Endometrial microvascular endothelial cells (primary cell): Measurements from ENCODE around the gene NDUFS8. TPM values are rescaled to one million over a fixed set of nuclear protein-coding genes. Genes with fewer than 3 reads are reported as not detected.

Experiments
- in situ Hi-C: cut with HindIII; loops from 2 replicates; pipeline ENCODE4 v1.10.0; 2017; ENCODE audit warnings: low sequenced_read_pairs, low pct_unique_long_range_greater_than_20kb; ENCODE audit errors: inconsistent ontology term
- total RNA-seq: library from RNA; depleted of rRNA; stranded (reverse); fragments of >200 nt; gene quantifications from one replicate; pipeline ENCODE4 v1.2.3, GENCODE V29; 2015; ENCODE audit errors: inconsistent ontology term

NDUFS8 gene
- total RNA-seq, 1 donor from 2014 or later: 204 TPM

DNA sequence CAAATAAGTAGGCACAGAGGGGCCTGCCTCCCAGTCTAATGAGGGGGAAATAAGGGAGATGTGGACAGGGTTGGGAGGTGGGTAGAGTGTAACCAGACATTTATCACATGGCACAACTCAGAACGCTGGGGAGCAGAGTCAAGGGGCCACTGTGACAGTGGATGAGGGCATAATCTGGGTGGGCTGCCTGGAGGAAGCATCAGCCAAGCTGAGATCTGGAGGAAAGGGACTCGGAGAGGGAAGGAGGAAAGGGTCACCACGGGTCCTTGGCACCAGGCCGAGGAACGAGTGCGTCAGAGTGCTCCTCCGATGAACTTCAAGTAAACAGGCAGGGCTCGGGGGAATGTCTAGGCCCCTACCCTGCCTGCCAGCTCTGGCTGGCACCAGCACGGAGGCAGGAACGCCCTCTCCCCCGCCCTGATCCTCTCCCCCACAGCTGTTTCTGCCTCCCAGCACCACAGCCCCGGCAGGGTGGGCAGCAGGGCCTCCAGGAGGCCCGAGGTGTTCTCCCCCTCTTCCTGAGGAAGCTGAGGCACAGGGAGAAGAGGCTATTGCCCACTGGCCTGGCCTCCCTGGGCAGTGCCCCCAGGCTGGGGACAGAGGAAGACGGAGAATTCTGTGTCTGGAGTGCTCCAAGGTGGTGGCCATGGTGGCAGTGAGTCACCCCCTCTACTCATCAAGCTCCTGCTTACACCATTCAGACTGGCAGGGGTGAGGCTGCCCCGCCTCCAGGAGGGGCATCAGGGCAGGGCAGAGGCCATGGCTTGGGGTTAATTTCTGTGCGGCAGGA lies 16.1 kb upstream of the NDUFS8 start:
- in situ Hi-C loops: no loop called here

- in situ Hi-C loops: no loop called here
These were observed 15.5 kb upstream of the NDUFS8 start for GRCh38 chr11:68014947-68015447.

- in situ Hi-C loops: no loop called here
These were observed 15.0 kb upstream of the NDUFS8 start for GRCh38 chr11:68015467-68015866.

- in situ Hi-C loops: no loop called here
These were observed 14.1 kb upstream of the NDUFS8 start for GRCh38 chr11:68016161-68016903.

- in situ Hi-C loops: no loop called here
These were observed 13.3 kb upstream of the NDUFS8 start for GRCh38 chr11:68016904-68017817.

- in situ Hi-C loops: no loop called here
These were observed 12.3 kb upstream of the NDUFS8 start for GRCh38 chr11:68017980-68018729.

DNA sequence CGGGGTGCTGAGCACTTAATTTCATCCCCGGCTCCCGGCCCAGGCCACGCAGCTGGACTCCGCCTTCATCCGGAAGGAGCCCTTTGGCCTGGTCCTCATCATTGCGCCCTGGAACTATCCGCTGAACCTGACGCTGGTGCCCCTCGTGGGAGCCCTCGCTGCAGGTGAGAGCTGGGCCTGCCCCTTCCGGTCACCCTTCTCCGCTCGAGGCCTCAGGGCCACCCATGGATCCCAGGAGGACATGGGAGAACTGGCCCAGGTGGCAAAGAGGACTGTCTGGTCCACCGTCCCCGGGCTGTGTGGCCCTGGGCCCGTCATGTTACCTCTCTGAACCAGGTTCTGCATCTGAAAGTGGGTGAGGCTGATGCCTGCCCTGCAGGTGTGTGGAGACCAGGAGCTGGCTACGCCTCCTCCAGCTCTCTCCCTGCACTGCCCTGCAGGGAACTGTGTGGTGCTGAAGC lies 11.7 kb upstream of the NDUFS8 start:
- in situ Hi-C loops: no loop called here

- in situ Hi-C loops: no loop called here
These were observed 11.0 kb upstream of the NDUFS8 start for GRCh38 chr11:68019486-68019885.

DNA sequence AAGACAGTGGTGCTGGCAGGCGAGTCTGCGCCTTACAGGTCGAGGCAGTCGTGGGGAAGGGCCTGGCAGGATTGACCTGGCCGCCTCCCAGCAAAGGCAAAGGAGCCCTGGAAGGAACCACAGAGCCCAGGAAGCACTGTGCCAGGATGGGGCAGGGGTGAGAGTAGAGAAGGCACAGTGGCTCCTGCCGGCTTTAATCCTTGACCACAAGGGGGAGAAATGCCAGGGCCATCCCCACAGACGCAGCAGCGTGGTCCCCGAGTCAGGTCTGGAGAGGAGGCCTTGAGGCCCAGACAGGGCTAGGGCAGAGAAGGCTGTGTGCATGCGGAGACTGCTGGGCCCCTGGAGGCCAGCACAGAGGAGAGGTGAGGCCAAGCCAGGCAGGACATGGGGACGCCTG lies 9.9 kb upstream of the NDUFS8 start:
- in situ Hi-C loops: no loop called here

GRCh38 chr11:68021167-68021787 lies 9.2 kb upstream of the NDUFS8 start:
- in situ Hi-C loops: no loop called here

DNA sequence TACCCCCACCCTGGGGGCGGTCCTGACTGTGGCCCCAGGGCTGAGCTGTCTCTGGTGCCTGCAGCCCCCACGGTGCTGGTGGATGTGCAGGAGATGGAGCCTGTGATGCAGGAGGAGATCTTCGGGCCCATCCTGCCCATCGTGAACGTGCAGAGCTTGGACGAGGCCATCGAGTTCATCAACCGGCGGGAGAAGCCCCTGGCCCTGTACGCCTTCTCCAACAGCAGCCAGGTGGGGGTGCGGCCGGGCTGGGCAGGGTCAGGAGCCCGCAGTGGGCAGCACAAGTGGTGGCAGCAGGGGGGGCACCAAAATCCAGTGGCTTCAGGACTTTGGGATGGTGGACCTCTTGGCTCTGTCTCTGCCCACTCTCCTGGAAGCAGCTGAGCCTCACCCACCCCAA lies 8.0 kb upstream of the NDUFS8 start:
- in situ Hi-C loops: no loop called here

DNA sequence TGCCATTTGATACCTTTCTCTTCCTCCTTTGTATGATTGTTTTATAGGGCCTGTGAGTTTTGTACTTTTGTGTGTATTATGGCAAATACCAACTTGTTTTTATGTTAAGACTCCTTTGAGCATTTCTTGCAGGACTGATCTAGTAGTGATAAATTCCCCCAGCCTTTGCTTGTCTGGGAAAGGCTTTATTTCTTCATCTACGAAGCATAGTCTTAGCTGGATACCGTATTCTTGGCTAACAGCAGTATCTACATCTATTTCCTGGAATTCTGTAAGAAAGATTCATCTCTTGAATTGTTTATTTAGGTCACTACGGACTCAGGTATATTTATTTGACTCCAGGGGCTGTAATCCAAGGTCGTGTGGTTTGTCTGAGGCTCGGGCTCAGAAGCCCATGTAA lies 6.0 kb upstream of the NDUFS8 start:
- in situ Hi-C loops: no loop called here

DNA sequence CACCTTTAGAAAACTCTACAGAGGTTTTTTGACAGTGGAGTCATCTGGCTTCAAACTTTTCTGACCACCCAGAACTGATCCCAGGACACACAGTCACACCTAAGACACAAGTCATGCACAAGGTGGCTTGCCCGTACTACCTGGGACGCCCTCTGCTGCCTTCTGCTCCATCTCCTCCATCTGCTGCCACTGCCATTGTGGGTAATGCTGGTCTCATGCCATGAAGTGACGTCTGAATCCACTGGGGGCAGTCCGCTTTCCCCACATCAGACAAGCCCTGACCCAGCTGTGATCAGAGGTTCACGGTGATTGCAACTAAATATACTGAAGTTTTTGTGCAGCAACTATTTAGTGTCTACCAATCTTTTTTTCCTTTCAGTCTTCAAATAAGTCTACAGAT lies 5.4 kb upstream of the NDUFS8 start:
- in situ Hi-C loops: no loop called here

GRCh38 chr11:68026391-68027105 lies 3.9 kb upstream of the NDUFS8 start:
- in situ Hi-C loops: no loop called here

DNA sequence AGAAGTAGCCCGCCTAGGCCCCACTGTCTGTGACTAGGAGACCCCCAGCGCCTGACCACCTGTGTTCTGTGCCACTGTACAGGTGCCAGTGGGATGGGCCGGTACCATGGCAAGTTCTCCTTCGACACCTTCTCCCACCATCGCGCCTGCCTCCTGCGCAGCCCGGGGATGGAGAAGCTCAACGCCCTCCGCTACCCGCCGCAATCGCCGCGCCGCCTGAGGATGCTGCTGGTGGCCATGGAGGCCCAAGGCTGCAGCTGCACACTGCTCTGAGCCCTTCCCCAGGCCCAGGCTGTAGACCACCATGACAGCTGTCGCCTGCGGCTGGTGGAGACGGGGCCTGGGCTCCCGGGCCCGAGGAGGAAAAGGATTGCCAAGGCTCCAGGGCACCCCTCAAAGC lies 2.8 kb upstream of the NDUFS8 start:
- in situ Hi-C loops: no loop called here

DNA sequence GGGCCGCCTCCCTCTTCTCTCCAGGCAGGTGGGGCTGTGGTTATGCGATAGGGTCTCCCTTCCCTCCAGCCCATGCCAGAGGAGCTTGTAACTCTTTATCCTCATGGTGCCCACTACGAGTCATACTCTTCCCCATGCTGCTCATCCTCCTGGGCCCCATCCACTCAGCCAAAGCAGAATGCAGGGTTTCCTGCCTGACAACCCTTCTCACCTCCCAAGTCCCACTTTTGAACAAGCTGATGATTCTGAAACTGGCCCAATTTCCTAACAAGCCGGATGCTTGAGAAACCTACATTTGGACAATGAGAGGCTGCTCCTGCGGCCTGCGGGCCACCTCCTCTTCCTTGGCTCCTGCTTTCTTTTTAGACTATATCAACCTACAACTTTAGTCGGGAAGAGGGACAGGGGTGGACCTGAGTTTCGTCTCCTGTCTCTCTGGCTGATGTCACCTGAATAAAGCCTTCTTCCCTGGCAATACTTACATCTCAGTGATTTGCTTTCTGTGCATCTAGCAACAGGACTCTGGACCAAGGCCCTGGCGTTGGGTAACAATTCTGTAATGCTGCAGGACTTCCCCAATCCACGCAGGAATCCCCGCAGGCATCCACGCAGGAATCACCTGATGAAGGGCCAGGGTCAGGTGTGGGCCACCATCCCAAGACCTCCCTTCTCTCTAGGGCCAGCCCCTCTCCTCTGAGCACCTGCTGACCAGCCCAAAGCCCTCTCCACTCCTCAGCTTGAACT lies 1.5 kb upstream of the NDUFS8 start:
- in situ Hi-C loops: no loop called here

DNA sequence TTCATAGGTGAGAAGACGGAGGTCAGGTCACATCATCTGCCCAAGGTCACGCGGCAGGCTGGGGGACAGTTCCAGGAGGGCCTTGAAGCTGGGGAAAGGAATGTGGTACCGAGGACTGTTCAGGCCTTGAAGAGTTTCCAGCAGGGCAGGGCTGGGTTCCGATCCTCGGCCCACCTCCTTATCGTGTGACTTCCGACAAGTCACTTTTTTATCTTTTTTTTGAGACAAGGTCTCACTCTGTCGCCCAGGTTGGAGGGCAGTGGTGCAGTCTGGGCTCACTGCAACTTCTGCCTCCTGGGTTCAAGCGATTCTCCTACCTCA lies 623 bp downstream of the NDUFS8 start:
- in situ Hi-C loops: no loop called here
